Measurements from ENCODE around the gene OR7C1.
"Not testable (repeated sequence)": the region's sequence is repeated elsewhere in the genome, so short reads cannot be mapped to it uniquely, and the experiment has no call there.

Gene OR7C1

DNA sequence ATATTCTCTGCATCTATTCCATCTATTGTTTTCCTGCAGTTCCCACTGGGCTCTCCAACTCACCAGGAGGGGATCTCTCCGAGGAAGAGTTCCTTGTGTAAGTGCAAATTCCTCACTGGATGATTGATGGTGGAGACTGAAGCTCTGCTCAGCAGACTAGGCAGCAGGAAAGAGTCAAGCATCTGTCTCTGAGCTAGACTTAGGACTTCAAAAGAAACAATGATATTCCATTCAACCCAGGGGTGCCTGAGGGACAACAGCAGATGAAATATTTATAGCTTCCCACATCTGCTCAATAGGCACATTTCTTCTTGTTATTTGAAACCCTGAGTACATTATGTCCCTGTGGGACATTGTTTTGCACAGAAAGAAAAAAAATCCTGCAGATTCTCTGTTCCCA, at the start of gene OR7C1, which contains the start of gene OR7A5:
Gene OR7C1 (minus strand): TSS at position 175 of the 400 bp plus-strand sequence. CDS start 35,049 bp downstream, outside the sequence.
Gene OR7A5 (minus strand): TSS at position 175 of the 400 bp plus-strand sequence. CDS start 6,944 bp downstream, outside the sequence.
- no peak for DNase-seq (ENCODE audit: low read depth in 2 of 2)

DNA sequence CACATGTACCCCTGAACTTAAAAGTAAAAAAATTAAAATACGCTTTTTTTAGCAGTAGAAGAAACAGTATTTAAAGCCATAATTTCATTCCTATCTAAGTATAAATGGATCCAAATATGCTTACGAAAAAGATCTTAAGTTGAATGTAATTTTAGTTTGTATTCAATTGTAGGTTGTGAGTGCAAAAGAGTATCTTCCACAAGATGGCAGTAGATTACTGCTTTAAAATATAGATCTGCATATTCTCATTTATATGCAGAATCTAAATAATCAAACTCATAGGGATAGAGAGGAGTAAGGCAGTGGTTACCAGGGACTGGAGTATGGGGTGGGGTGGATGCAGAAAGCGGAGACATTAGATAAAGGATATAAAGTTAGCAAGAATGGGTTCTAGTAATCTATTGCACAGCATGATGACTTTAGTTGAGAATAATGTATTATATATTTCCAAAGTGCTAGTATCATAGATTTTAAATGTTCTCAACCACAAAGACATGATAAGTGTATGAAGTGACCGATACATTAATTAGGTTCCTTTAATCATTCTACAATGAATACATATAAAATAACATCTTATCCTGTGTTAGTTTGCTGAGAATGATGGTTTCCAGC, 36.7 kb upstream of the OR7C1 start:
- no peak for DNase-seq (ENCODE audit: low read depth in 2 of 2)

DNA sequence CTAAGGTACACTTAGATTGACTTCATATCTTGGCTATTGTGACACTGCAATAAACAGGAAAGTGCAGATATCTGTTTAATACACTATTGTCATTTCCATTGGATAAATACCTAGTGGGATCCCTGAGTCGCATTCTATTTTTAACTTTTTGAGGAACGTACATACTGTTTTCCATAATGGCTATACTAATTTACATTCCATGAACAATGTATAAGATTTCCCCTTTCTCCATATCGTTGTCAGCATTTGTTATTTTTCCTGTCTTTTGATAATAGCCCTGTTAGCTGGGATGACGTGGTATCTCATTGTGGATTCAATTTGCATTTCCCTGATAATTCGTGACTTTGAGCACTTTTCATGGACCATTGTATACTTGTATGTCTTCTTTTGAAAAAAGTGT, 33.5 kb upstream of the OR7C1 start:
- DNase-seq (ENCODE audit: low read depth in 2 of 2), result no peak

DNA sequence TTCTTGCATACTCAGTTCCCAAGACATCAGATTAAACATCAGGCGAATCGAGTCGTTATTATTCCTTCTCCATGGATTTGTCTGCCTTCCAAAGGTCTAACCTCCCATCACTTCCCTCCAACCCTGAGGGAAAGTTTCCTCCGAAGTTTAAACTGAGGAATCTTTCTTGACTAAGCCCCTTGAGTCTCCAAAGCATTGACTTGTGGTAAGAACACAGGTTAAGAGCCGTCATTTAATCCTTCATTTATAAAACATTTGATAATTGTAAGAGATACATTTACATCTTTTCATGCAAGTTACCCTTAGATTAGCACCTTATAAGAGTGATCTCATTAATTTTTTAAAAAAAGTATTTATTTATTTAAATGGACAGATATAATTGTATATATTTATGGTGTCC, 13.8 kb upstream of the OR7C1 start, which contains the start of gene OR7A10:
Gene OR7A10 (minus strand): TSS at position 101 of the 400 bp plus-strand sequence. CDS start 7,045 bp downstream, outside the sequence.
- DNase-seq (ENCODE audit: low read depth in 2 of 2), result no peak

GRCh38 chr19:14843578-14843977, 8.6 kb upstream of the OR7C1 start:
- DNase-seq (ENCODE audit: low read depth in 2 of 2), result no peak

DNA sequence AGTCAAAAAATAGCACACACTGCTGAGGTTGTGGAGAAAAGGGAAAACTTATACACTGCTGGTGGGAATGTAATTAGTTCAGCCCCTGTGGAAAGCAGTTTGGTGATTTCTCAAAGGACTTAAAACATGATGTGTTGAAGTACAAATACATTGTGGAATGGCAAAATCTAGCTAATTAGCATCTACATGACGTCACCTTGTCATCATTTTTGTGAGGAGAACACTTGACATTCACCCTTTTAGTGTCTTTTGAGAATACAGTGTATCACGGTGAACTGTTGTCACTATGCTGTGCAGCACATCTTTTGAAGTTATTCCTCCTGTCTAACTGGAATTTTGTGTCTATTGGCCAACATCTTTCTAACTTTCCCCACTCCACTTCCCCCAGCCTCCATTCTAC, 8.2 kb upstream of the OR7C1 start:
- DNase-seq (ENCODE audit: low read depth in 2 of 2), result no peak

DNA sequence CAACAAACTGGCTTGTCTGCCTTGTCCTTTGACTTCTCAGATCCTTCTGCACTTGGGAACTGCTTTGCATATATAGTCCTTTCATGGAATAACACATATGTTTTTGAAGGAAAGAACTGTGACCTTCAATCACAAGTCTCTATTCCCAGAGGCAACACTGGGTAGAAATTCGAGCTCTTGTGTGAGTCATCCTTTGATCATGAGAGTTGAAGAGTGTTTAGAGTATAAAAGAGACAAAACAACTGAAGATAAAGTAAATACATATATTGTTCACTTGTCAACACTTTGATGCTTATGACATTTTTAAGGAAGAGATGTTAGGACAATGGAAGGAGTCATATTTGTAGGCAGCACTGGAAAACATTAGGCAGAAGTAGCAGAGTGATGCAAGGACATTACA, 5.2 kb upstream of the OR7C1 start:
- no peak for DNase-seq (ENCODE audit: low read depth in 2 of 2)

GRCh38 chr19:14837391-14837790, 2.4 kb upstream of the OR7C1 start:
- no peak for DNase-seq (ENCODE audit: low read depth in 2 of 2)

- DNase-seq (ENCODE audit: low read depth in 2 of 2), result no peak
Observed at GRCh38 chr19:14830702-14831101, 4.3 kb downstream of the OR7C1 start.

- DNase-seq (ENCODE audit: low read depth in 2 of 2), result no peak
Observed at GRCh38 chr19:14826006-14826405, 9.0 kb downstream of the OR7C1 start.

GRCh38 chr19:14821937-14822336, 13.0 kb downstream of the OR7C1 start:
- no peak for DNase-seq (ENCODE audit: low read depth in 2 of 2)

GRCh38 chr19:14818588-14818987, 16.4 kb downstream of the OR7C1 start:
- no peak for DNase-seq (ENCODE audit: low read depth in 2 of 2)

DNA sequence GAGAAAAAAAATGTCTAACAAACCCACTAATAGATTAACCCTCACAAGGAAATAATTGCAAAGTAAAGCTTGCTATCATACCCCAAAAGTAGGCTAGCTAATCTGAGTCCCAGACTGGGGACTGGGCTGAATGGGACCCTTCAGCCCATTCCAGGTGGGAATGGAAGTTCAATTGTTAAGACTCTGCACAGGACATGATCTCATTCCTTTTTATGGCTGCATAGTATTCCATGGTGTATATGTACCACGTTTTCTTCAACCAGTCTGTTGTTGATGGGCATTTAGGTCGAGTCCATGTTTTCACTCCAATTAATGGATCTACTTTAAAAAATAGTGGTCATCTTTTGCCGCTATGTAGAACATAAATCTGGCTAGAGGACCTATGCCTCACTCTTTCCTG, 17.9 kb downstream of the OR7C1 start:
- DNase-seq (ENCODE audit: low read depth in 2 of 2), result no peak

GRCh38 chr19:14814982-14815652, 19.9 kb downstream of the OR7C1 start:
- no peak for DNase-seq (ENCODE audit: low read depth in 2 of 2)

GRCh38 chr19:14809272-14810057, 25.5 kb downstream of the OR7C1 start:
- DNase-seq (ENCODE audit: low read depth in 2 of 2), result no peak

DNA sequence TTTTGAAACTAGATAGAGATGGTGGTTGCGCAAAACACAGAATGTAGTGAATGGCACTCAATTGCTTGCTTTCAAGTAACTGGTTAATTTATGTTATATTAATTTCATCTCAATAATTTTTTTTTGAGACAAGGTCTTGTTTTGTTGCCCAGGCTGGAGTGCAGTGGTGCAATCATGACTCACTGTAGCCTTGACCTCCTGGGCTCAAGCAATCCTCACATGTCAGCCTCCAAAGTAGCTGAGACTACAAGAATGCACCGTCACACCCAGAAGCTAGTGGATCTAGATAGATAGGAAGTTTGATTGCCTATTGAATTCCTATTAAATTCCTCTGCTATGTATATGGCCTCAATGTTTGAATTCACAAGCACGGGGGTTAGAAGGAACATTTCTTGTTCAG, 30.2 kb downstream of the OR7C1 start:
- DNase-seq (ENCODE audit: low read depth in 2 of 2), result no peak

DNA sequence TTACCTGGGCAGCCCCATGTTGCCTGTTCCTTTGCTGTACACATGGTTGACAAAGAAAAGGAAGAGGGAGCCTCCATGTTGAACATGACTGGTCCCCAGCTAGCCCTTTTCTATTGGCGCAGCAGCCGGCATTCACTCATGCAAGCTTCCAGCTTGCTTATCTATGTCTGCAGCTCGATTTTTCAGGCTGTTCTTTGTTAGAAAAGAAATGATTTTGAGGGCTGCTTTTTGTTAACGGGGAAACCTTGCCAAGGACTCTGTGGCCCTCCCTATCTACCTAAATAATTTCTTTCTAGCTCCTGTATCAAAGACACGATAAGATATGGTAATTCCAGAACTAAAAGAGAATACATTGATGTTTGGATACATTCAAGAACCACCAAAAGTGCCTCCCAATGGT, 36.2 kb downstream of the OR7C1 start:
- DNase-seq (ENCODE audit: low read depth in 2 of 2), result no peak

DNA sequence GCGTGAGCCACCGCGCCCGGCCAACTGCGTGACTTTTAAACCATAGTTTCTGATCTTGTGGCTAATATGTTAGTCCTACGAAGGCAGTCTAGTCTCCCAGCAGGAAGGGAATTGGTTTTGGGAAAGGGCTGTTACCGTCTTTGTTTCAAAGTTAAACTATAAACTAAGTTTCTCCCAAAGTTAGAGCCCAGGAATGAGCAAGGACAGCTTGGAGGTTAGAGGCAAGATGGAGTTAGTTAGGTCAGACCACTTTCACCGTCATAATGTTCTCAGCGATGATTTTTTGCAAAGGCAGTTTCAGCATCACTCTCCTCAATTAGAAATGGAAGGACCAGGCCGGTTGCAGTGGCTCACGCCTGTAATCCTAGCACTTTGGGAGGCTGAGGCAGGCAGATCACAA, 39.0 kb downstream of the OR7C1 start:
- DNase-seq (ENCODE audit: low read depth in 2 of 2), result no peak

GRCh38 chr19:14795078-14795721, 39.8 kb downstream of the OR7C1 start:
- no peak for DNase-seq (ENCODE audit: low read depth in 2 of 2)

GRCh38 chr19:14792250-14792649, 42.7 kb downstream of the OR7C1 start:
- not testable (repeated sequence) for DNase-seq (ENCODE audit: low read depth in 2 of 2)

DNA sequence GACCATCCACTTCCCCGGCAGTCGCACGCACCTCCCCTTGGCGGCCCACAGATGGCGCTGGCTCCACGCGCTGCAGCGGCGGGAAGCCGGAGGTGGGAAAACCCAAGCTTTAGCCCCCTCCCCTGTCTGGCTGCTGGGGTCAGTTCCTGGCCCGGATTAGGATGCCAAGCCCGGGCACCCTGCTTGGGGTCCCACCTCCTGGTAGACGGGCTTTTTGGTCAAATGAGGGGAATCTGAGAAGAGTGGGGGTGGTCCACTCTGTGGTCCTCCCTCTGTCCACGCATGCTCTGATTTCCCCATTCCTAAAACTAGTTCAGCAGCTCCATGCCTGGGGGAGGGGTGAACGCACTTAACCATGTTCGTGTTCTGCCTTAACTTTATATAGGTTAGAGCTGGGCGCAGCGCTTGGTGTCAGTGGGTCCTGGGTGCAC, 48.5 kb downstream of the OR7C1 start:
- no peak for DNase-seq (ENCODE audit: low read depth in 2 of 2)

Measured in stimulated activated CD4-positive, alpha-beta T cell treated with anti-CD3 and anti-CD28 coated beads, Interleukin-1b, Interleukin-23, amount 100 ng/mL, for 1 hour (primary cell).